CD4-positive, CD25-positive, alpha-beta regulatory T cell (primary cell): ENCODE measurements around the gene ZNF48. TPM values are rescaled to one million over a fixed set of nuclear protein-coding genes. Genes with fewer than 3 reads are reported as not detected.

Source experiments
- ATAC-seq, 2 donors: fragments of 150-1000 bp; cut with Tn5 transposase; one replicate each; pipeline ENCODE4 v1.10.0; 2021; ENCODE audit warnings: low read depth in 2 of 2, moderate number of reproducible peaks in 2 of 2, moderate library complexity in 1 of 2
- DNase-seq, 3 donors: peaks; one replicate each; pipeline versions ENCODE4 v3.0.0 to v3.0.0-alpha.2; 2012 to 2022; ENCODE audit warnings: mixed read lengths in 1 of 3
- H3K27ac ChIP-seq: one replicate; pipeline ENCODE4 v1.7.0; 2013; ENCODE audit warnings: mild to moderate bottlenecking, low read length; ENCODE audit not compliant: insufficient read depth, poor library complexity, severe bottlenecking
- H3K27me3 ChIP-seq: one replicate; pipeline ENCODE4 v1.7.0; 2013; ENCODE audit warnings: low read length; ENCODE audit not compliant: control insufficient read depth, insufficient read depth
- H3K36me3 ChIP-seq: one replicate; pipeline ENCODE4 v1.7.0; 2013; ENCODE audit warnings: mild to moderate bottlenecking, low read length, moderate library complexity; ENCODE audit not compliant: control insufficient read depth, insufficient read depth
- H3K4me1 ChIP-seq: 2 replicates; pipeline ENCODE4 v1.7.0; 2013; ENCODE audit warnings: mild to moderate bottlenecking, low read length; ENCODE audit not compliant: insufficient read depth, control insufficient read depth, poor library complexity, severe bottlenecking
- H3K4me3 ChIP-seq: one replicate; pipeline ENCODE4 v1.7.0; 2013; ENCODE audit warnings: low read depth, mild to moderate bottlenecking, low read length, moderate library complexity
- H3K9me3 ChIP-seq, 2 experiments: 1 replicate in 1 of 2; 2 replicates in 1 of 2; pipeline ENCODE4 v1.7.0; 2013; ENCODE audit warnings: low read length in 2 of 2, mild to moderate bottlenecking in 1 of 2, moderate library complexity in 1 of 2; ENCODE audit not compliant: control insufficient read depth in 2 of 2
- H3K27ac Mint-ChIP-seq, 3 donors: one replicate each; pipeline ENCODE4 v1.8.0; 2020 to 2022; ENCODE audit warnings: mild to moderate bottlenecking in 3 of 3, mixed read lengths in 3 of 3, moderate library complexity in 2 of 3
- H3K27me3 Mint-ChIP-seq: one replicate; pipeline ENCODE4 v1.8.0; 2022; ENCODE audit warnings: mild to moderate bottlenecking, mixed read lengths
- H3K36me3 Mint-ChIP-seq: one replicate; pipeline ENCODE4 v1.8.0; 2020; ENCODE audit warnings: mixed read lengths
- H3K4me1 Mint-ChIP-seq, 4 donors: one replicate each; pipeline ENCODE4 v1.8.0; 2020 to 2022; ENCODE audit warnings: mixed read lengths in 4 of 4, mild to moderate bottlenecking in 1 of 4
- H3K4me3 Mint-ChIP-seq, 4 donors: one replicate each; pipeline ENCODE4 v1.8.0; 2020 to 2022; ENCODE audit warnings: mild to moderate bottlenecking in 4 of 4, mixed read lengths in 4 of 4, moderate library complexity in 3 of 4
- H3K9me3 Mint-ChIP-seq, 7 donors: one replicate each; pipeline ENCODE4 v1.8.0; 2020 to 2022; ENCODE audit warnings: mixed read lengths in 7 of 7, mild to moderate bottlenecking in 3 of 7, moderate library complexity in 2 of 7
- polyA plus RNA-seq, 4 donors: library from polyadenylated mRNA; unstranded; fragments of 300-500 nt; fragmentation: Illumina TruSeq; gene quantifications; one replicate each; pipeline ENCODE4 v1.2.3, GENCODE V29; 2021
- total RNA-seq: library from RNA; stranded (reverse); gene quantifications from one replicate; pipeline ENCODE4 v1.2.3, GENCODE V29; 2022

ZNF48 gene
- total and polyA plus RNA-seq, 5 donors from 2014 or later: 4.5 to 8.0 (median 6.5) TPM

DNA sequence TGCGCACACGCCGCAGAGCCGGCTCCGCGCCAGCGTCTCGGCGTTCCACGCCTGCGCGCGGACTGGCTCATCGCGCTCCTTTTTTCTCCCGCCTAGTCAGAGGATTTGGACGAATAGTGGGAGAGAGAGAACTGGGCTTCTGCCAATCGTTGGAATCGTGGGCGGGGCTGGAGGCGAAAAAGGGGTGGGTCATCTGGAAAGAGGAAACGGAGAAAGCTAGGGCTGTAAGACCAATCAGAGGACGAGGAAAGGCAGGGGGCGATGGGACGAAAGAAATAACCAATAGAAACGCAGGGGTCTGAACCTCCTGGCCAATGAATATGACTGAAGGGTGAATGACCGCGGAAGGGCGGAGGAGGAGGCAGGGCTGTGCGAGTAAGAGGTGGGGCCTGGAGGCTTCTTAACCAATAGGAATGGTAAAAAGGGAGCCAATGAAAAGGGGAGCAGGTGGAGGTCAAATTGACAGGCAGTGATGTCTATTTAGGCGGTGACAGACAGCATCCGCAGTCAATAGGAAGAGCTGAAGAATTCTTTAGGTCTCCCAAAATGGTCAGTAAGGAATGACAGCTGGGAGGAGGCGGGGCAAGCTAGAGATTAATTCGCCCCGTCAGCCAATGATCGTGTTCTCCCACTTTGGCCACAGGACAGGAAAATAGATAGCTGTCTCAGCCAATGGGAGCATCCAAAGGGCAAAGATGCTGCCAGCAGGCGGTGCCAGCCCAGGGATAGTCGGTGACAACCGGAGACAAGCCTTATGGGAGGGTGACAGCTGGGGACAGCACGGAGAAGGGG is 24.6 kb upstream of the ZNF48 start, which contains the start of gene TBC1D10B:
Gene TBC1D10B, minus strand, starts transcription at position 39 of the 792 bp plus-strand sequence. CDS start 311 bp downstream, outside the sequence.
- peaks cover 6 to 57% (median 37%) of the 10 kb centered on the region in 4 donors for H3K4me1 Mint-ChIP-seq
- peak within 1 kb of the TSS; percentile 83 for H3K4me3 ChIP-seq
- no peaks in the 10 kb centered on the region for H3K27me3 Mint-ChIP-seq

DNA sequence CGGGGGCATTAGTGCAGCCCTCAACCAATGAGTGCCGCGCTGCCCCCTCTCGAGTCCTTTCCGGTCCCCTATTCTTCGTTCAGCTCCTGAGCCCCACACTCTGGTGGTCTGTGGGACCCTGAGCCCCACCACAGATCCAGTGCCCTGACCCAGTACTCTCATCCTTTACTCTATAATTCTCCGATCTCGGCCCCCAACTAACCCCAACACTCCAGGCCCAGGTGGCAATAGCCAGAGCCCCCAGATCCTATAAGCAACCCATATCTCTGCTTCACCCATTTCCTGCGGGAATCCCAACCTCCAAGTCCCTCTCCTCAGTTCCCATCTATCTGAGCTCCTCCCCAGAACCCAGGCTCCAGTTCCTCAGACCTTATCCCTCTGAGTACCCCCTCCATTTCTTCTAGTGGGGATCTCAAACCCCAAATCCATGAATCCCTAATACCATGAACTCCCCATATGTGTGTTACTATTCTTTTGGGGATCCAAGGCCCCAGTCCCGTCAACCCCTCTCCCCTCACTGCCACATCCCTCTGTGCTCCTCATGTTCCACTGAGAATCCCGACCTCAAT is 23.9 kb upstream of the ZNF48 start:
- Histone ChIP-seq H3K27me3 (no peaks in the 10 kb centered on the region), H3K9me3 (no peaks in the 10 kb centered on the region), H3K4me1 (peaks cover 43% of the 10 kb centered on the region), H3K36me3 (no peaks in the 10 kb centered on the region), H3K27ac (peak overlapping the region; percentile 88), H3K4me3 (peak overlapping the region; percentile 66)
- ATAC-seq (no peak), DNase-seq (no peak)
- H3K27ac Mint-ChIP-seq: peak overlapping the region; percentile 91 to 98 (median 95)
- H3K27me3 Mint-ChIP-seq: no peaks in the 10 kb centered on the region
- peaks cover 6 to 55% (median 35%) of the 10 kb centered on the region in 4 donors for H3K4me1 Mint-ChIP-seq
- H3K4me3 Mint-ChIP-seq: peak overlapping the region; percentile 87 to 94 (median 90)
- no peaks in the 10 kb centered on the region for H3K9me3 Mint-ChIP-seq
- H3K36me3 Mint-ChIP-seq: no peaks in the 10 kb centered on the region

More for the DNA sequence above, 24.6 kb upstream of the ZNF48 start, which contains the start of gene TBC1D10B:
- Histone ChIP-seq H3K27ac (peak within 1 kb of the TSS; percentile 88), H3K27me3 (no peaks in the 10 kb centered on the region), H3K4me1 (peaks cover 43% of the 10 kb centered on the region), H3K9me3 (no peaks in the 10 kb centered on the region), H3K36me3 (no peaks in the 10 kb centered on the region)
- peaks cover 3% of the 10 kb centered on the region for H3K36me3 Mint-ChIP-seq
- peak; percentile 99 to 100 (median 100) for DNase-seq
- peak within 1 kb of the TSS; percentile 91 to 98 (median 95) for H3K27ac Mint-ChIP-seq
- peak within 1 kb of the TSS; percentile 87 to 95 (median 93) for H3K4me3 Mint-ChIP-seq
- no peaks in the 10 kb centered on the region for H3K9me3 Mint-ChIP-seq
- ATAC-seq: peak; percentile 86 to 88

DNA sequence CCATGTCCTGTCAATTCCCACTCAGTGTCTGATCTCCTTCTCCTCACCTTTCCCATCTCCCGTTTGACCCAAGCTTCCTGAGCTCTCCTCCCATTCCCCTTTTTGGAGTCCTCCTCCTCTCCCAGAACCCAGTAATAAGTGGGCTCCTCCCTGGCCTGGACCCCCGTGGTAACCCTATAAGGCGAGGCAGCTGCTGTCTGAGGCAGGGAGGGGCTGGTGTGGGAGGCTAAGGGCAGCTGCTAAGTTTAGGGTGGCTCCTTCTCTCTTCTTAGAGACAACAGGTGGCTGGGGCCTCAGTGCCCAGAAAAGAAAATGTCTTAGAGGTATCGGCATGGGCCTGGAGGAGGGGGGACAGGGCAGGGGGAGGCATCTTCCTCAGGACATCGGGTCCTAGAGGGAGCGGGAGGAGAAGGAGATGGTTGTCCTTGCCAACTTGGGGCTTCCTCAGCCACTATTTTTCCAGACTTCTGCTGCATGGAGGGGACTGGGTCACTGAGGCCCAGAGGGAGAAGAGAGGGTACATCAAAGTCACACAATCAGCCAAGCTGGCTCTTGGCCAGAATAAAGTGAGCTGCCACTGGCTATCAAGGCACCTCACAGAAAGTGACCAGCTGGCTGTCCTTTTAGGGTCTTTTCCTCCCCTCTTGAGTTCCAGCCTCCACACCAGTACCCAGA is 23.0 kb upstream of the ZNF48 start:
- Mint-ChIP-seq H3K27me3 (no peaks in the 10 kb centered on the region), H3K4me3 (peak overlapping the region; percentile 19 to 94 (median 90)), H3K36me3 (no peaks in the 10 kb centered on the region), H3K9me3 (peaks cover 0 to under 1% (median 0%) of the 10 kb centered on the region in 7 donors), H3K4me1 (peaks cover 6 to 52% (median 30%) of the 10 kb centered on the region in 4 donors), H3K27ac (peak overlapping the region; percentile 89 to 98 (median 95))
- H3K36me3 ChIP-seq: no peaks in the 10 kb centered on the region
- no peaks in the 10 kb centered on the region for H3K9me3 ChIP-seq
- peaks cover 42% of the 10 kb centered on the region for H3K4me1 ChIP-seq
- peak overlapping the region; percentile 30 for H3K27ac ChIP-seq
- DNase-seq (no peak), ATAC-seq (no peak)
- no peaks in the 10 kb centered on the region for H3K27me3 ChIP-seq
- H3K4me3 ChIP-seq: no peak overlapping the region

DNA sequence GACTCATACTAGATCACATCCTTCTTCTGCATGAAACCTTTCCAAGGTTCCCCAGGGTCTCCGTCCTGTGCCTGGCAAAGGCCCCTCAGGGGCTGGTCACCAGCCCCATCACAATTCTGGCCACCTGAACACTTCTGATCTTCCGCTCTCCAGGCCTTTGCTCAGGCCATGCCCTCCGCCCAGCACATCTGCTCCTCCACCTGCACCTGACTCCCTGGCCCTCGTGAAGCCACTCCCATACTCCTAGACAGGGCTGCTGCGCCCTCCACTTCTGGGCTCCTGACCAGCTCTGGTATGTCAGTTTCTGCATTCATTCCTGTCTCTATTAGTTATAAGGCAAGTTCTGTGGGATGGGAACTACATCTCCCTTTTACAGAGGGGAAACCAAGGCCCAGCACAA is 22.5 kb upstream of the ZNF48 start:
- Mint-ChIP-seq H3K9me3 (peaks cover 0 to 2% (median 0%) of the 10 kb centered on the region in 7 donors), H3K36me3 (no peaks in the 10 kb centered on the region), H3K4me3 (peak overlapping the region in 3 of 4 donors; percentile 23 to 64 (median 48)), H3K27ac (peak overlapping the region; percentile 89 to 98 (median 95)), H3K4me1 (peaks cover 6 to 52% (median 28%) of the 10 kb centered on the region in 4 donors), H3K27me3 (peaks cover 1% of the 10 kb centered on the region)
- DNase-seq (no peak), ATAC-seq (no peak)
- Histone ChIP-seq H3K27ac (peak overlapping the region; percentile 30), H3K9me3 (no peaks in the 10 kb centered on the region), H3K4me1 (peaks cover 42% of the 10 kb centered on the region), H3K4me3 (no peak overlapping the region), H3K27me3 (no peaks in the 10 kb centered on the region), H3K36me3 (no peaks in the 10 kb centered on the region)

DNA sequence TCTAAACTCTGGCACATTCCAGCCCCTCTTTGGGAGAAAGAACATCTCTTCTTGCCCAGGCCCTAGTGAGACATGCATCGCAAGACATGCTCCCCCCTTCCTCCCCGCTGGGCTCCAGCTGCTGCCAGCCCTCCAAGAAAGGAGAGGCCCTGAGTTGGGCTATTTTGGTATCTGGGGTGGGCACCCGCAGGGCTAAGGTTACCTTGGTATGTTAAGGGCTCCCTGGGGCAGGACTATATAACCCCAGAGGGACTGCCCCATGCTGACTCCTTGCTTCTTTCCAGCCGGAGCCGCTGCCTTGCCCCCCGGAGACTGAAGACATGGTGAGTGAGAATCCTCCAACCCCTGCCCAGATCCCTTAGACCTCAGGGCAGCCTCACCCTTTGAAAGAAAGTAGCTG is 20.7 kb upstream of the ZNF48 start, which contains the start of gene MYL11:
Gene MYL11, plus strand, starts transcription at position 265 of the 400 bp plus-strand sequence. Its CDS starts 56 bp downstream, at position 321.
- Mint-ChIP-seq H3K4me1 (peaks cover 0 to 52% (median 27%) of the 10 kb centered on the region in 4 donors), H3K36me3 (no peaks in the 10 kb centered on the region), H3K27ac (peak within 1 kb of the TSS; percentile 75 to 100 (median 82)), H3K4me3 (peak within 1 kb of the TSS in 2 of 4 donors; percentile 15 to 64), H3K9me3 (peaks cover 0 to 2% (median 0%) of the 10 kb centered on the region in 7 donors), H3K27me3 (peaks cover 9% of the 10 kb centered on the region)
- H3K27me3 ChIP-seq: no peaks in the 10 kb centered on the region
- H3K4me1 ChIP-seq: peaks cover 38% of the 10 kb centered on the region
- H3K27ac ChIP-seq: no peak within 1 kb of the TSS
- H3K4me3 ChIP-seq: no peak within 1 kb of the TSS
- ATAC-seq (no peak), DNase-seq (no peak)
- no peaks in the 10 kb centered on the region for H3K36me3 ChIP-seq
- H3K9me3 ChIP-seq: no peaks in the 10 kb centered on the region

DNA sequence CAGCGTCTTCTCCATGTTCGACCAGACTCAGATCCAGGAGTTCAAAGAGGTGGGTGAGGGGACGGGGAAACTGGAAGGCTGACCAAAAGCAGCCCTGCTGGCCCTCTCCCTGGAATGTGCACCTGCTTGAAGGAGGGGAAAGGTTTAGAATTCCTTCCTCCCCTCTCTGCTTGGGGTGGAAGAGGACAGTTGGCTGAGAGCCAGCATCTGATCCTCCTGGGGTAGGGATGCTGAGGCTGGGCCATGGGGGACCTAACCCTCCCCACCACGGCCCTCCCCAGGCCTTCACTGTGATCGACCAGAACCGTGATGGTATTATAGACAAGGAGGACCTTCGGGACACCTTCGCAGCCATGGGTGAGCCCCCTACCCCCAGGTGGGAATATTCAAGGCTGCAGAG is 19.4 kb upstream of the ZNF48 start:
- DNase-seq: no peak
- H3K36me3 ChIP-seq: no peaks in the 10 kb centered on the region
- Mint-ChIP-seq H3K36me3 (peaks cover 4% of the 10 kb centered on the region), H3K9me3 (peaks cover 0 to 2% (median 0%) of the 10 kb centered on the region in 7 donors), H3K27ac (peak overlapping the region in 2 of 3 donors; percentile 75 to 100), H3K4me3 (peak overlapping the region in 1 of 4 donors; percentile 15), H3K4me1 (peaks cover 0 to 60% (median 35%) of the 10 kb centered on the region in 4 donors), H3K27me3 (peaks cover 9% of the 10 kb centered on the region)
- H3K27me3 ChIP-seq: no peaks in the 10 kb centered on the region
- H3K4me3 ChIP-seq: no peak overlapping the region
- no peak for ATAC-seq
- peaks cover 50% of the 10 kb centered on the region for H3K4me1 ChIP-seq
- peak overlapping the region; percentile 100 for H3K27ac ChIP-seq
- no peaks in the 10 kb centered on the region for H3K9me3 ChIP-seq

DNA sequence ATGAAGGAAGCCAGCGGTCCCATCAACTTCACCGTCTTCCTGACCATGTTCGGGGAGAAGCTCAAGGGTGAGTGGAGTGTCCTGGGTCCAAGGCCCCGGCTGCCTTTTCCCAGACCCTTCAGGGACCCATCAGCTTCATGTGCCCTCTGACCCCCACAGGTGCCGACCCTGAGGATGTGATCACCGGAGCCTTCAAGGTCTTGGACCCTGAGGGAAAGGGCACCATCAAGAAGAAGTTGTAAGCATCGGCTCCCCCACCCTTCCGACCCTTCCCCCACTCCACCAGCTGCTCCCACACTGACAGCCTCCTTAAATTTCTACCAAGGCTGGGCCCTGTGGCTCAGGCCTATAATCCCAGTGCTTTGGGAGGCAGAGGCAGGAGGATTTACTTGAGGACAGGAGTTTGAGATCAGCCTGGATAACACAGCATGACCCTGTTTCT is 18.7 kb upstream of the ZNF48 start:
- Histone ChIP-seq H3K4me1 (peaks cover 50% of the 10 kb centered on the region), H3K36me3 (no peaks in the 10 kb centered on the region), H3K27me3 (no peaks in the 10 kb centered on the region), H3K9me3 (no peaks in the 10 kb centered on the region), H3K4me3 (no peak overlapping the region), H3K27ac (peak overlapping the region; percentile 100)
- Mint-ChIP-seq H3K36me3 (peaks cover 4% of the 10 kb centered on the region), H3K27ac (peak overlapping the region in 2 of 3 donors; percentile 100), H3K4me3 (peak overlapping the region in 1 of 4 donors; percentile 99), H3K27me3 (peaks cover 9% of the 10 kb centered on the region), H3K4me1 (peaks cover 0 to 60% (median 34%) of the 10 kb centered on the region in 4 donors), H3K9me3 (peaks cover 0 to 2% (median 0%) of the 10 kb centered on the region in 7 donors)
- ATAC-seq: no peak
- DNase-seq: no peak
